Midbrain (tissue), 1 donor: ENCODE data around the gene FAM168A.
"Not testable (repeated sequence)": the region's sequence is repeated elsewhere in the genome, so short reads cannot be mapped to it uniquely, and the experiment has no call there.

Experiments used
- DNase-seq: peaks from one replicate; lab custom pipeline; 2025; lab: John Stamatoyannopoulos, UW

The FAM168A gene

GRCh38 chr11:73596547-73596946 is 1.4 kb downstream of the FAM168A start:
- DNase-seq, result no peak

- no peak for DNase-seq
These were observed 5.3 kb downstream of the FAM168A start for GRCh38 chr11:73592640-73593039.

GRCh38 chr11:73591743-73592142 is 6.2 kb downstream of the FAM168A start:
- DNase-seq, result no peak

DNA sequence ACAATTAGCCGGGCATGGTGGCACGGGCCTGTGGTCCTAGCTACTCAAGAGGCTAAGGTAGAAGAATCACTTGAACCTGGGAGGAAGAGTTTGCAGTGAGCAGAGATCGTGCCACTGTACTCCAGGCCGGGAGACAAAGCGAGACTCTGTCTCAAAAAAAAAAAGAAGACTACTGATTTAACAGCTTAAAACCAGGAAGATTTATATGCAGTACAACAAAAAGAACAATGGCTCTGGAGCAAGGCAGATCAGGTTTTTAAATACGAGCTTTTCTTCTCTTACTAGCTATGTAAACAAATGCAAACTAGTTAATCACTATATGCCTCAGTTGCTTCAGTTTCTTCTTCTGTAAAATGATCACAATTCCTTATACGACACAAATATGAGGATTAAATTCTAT is 6.9 kb downstream of the FAM168A start:
- no peak for DNase-seq

- no peak for DNase-seq
These were observed 11.1 kb downstream of the FAM168A start for GRCh38 chr11:73586791-73587190.

DNA sequence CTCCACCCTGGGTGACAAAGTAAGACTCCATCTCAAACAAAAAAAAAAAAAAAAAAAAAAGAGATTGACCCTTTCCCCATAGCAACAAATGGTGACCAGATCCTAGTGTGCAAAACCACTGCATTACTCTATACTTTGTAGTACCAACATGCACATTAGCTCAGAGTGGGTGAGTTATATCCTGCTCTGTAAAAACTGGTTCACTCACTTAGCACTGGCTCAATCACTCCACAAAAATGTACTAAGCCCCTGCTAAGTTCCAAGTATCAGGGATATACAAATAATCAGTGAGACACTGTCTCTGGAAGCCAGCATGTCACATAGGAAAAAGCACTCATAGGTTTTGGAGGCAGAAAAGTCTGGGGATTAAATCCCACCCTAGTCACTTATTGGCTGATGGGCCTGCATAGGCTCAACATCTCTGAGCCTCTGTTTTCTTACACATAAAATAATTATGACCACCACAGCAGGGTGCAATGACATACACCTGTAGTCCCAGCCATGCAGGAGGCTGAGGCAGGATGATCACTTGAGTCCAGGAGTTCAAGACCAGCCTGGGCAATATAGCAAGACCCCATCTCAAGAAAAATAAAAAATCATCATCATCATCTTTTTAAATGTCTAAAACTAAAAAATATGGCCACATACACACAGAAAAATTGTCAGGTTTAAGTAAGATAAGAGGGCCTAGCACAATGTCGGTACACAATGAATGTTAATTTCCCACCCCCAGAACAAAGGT is 11.9 kb downstream of the FAM168A start:
- DNase-seq, result no peak

DNA sequence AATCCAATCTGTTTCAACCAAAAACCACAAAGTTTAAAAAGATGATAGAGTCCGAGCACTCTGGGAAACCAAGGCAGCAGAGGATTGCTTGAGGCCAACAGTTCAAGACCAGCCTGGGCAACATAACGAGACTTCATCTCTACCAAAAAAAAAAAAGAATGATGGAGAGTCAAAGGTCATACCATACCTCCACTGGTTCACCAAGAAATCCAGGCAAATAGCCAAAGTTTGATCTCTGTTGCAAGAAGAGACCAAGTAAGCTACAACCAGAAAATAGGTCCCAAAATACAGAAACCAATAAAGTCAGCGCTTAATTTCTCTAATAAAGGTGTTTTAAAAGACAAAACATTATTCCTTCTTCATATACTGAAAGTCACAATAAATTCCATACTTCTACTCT is 13.1 kb downstream of the FAM168A start:
- no peak for DNase-seq

- no peak for DNase-seq
These were observed 15.3 kb downstream of the FAM168A start for GRCh38 chr11:73582653-73583052.

DNA sequence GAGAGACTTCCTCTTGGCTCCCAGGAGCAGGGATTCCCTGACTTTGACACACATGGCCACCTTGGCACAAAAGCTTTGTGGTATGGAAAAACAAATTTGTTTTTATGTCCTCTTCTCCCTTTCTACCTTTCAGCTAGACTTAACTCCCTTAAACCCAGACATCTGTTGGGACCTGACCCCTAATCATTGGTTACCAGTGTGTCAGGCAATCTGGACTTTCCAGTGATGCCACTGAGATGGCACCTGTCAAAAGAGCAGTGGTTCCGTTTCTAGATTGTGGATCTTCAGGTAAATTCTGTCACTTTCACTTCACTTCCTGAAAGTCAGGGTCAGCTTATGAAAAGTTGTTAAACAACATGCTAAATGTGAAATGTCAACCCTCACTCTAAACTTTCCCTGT is 17.2 kb downstream of the FAM168A start:
- not testable (repeated sequence) for DNase-seq

GRCh38 chr11:73579641-73580434 is 18.1 kb downstream of the FAM168A start:
- no peak for DNase-seq

- DNase-seq, result no peak
These were observed 19.2 kb downstream of the FAM168A start for GRCh38 chr11:73578592-73579185.

- no peak for DNase-seq
These were observed 20.4 kb downstream of the FAM168A start for GRCh38 chr11:73577496-73577917.

DNA sequence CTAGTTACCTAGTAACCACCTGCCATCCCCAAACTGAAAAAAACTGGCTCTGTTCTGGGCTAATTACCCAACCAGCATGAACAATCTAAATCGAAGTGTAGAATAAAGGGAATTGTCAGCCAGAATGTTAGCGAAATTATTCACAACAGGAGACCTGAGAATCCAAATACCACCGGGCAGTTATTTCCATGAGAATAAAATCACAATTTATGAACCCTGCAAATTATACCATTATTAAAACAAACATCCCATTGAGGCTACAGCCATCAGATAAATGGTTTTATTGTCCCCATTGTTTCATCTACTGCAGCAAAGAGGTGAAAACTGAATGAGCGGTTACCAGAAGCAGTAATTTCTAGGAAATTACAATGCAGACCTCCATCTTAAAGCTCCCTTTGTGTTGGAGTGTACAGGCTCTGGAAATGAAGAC is 21.7 kb downstream of the FAM168A start:
- DNase-seq, result peak; percentile 49

GRCh38 chr11:73571982-73572381 is 25.9 kb downstream of the FAM168A start:
- not testable (repeated sequence) for DNase-seq

GRCh38 chr11:73570415-73571114 is 27.3 kb downstream of the FAM168A start:
- no peak for DNase-seq

DNA sequence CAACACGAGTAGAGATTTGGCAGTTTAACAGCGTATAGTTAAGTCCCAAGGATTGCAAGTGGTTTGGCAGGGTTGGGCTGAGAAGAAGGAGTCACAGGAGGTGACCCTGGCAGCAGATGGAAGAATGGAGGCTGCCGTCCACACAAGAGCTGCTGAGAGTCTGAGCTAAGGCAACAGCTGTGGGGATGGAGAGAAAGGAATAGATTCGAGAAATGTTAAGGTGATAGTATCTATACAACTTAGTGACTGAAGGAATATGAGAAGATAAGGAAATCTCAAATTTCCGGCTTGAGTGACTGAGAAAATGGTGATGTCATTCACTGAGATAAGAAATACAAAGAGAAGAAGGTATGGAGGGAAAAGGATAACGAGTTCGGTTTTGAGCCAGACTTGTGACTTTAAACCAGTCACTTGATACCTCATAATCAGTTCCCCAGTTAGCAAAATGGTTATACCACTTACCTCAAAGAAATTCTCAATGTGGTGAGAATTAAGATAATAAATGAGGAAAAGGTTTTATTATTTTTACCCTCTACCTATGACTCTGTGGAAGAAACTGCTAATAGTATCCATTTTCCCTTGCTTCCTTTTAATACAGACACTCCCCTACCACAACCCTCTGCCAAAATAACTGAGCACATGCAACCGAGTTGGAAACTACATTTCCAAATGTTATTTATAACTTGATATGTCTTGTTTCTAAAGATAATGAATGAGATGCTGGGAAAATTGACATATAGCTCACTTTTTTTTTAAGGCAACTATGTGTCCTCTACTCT is 30.7 kb downstream of the FAM168A start:
- DNase-seq, result no peak

GRCh38 chr11:73566422-73566821 is 31.5 kb downstream of the FAM168A start:
- no peak for DNase-seq

DNA sequence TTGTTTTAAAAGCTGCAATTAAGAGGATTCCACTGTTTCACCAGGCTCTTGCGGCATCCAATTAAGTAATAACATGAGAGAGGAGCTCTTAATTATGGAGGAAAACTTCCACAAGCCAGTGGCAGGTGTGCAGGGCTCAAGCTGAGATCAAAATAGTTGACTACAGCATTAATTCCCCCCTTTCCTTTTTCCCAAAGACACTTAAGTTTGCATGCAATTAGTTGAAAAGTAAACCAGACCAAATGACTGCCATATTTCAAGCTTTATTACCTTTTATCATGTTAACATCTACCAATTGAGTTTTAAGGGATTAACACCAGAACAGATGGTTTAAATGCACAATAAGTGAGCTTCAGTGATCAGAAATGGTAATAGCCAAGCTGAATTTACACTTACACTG is 32.1 kb downstream of the FAM168A start:
- DNase-seq, result no peak

DNA sequence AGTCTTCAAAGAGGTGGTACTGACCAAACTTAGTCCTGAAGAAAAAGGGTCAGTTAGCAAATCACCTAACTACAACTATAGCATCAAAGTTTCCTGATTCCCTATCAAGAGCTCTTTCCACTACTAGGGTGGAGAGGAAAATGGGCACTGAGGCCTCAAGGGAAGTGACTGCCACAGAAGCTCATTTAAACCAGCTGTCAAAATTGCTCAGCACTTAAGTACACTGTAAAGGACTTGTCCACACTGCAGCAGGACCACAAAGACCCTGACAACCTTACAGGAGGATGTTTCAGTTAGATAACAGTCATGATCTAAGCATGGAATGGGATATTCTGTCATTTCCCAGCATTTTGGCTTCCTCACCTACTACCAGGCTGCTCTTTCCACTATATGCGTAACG is 33.0 kb downstream of the FAM168A start:
- DNase-seq, result no peak

DNA sequence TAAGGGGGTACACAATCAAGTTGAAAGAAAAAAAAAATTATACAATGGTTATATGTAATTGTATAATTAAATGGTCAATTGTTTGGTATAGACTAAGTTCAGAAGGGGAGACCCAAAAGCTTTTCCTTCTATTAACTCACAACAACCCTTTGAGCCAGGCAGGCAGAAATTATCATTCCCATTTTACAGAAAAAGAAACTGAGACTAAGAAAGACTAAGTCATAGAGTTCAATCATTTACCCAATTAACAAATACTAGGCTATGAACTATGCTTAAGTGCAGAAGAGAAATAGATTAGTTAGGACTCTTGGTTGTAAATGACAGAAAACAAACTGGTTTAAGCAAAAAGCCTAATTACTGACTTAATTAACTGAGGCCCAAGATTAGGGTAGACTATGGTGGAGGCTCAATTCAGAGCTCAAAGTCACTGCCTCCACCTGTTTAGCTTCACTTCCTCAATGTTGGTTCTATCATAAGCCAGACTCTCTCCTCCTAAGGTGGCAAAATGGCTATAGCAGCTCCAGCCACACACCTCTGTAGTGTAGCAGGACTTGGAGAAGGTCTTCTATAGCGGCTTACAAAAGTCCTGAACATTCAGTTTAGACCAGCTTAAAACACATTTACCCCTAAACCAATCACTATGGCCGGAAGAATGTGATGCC is 34.2 kb downstream of the FAM168A start:
- no peak for DNase-seq

GRCh38 chr11:73559743-73560142 is 38.2 kb downstream of the FAM168A start:
- DNase-seq, result no peak
